ENCODE results near the gene KIAA1217.
"Not testable (repeated sequence)": the region's sequence is repeated elsewhere in the genome, so short reads cannot be mapped to it uniquely, and the experiment has no call there.

The KIAA1217 gene

GRCh38 chr10:24445958-24446357 lies 237.0 kb downstream of the KIAA1217 start:
- not testable (repeated sequence) for DNase-seq

DNA sequence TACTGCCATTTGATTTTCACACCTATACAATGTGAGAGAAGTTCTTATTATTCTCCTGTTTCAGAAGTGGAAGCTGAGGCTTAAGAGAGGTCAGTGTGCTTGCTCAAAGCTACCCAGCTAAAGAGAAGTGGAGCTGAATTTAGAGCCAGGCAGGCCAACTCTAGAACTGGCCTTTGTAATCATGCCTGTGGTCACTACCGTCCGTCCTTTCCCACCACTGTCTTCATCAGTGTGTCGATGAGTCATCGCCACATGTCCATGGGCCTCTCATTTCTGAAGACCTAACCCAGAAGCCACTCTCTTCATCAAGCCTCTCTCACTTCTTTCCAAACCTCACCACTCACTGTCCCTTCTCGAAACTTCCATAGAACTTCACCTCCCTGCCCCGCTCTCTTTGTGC lies 237.8 kb downstream of the KIAA1217 start:
- no peak for DNase-seq

GRCh38 chr10:24448351-24448999 lies 239.5 kb downstream of the KIAA1217 start:
- no peak for DNase-seq

GRCh38 chr10:24449321-24449740 lies 240.4 kb downstream of the KIAA1217 start:
- DNase-seq = peak; percentile 34

DNA sequence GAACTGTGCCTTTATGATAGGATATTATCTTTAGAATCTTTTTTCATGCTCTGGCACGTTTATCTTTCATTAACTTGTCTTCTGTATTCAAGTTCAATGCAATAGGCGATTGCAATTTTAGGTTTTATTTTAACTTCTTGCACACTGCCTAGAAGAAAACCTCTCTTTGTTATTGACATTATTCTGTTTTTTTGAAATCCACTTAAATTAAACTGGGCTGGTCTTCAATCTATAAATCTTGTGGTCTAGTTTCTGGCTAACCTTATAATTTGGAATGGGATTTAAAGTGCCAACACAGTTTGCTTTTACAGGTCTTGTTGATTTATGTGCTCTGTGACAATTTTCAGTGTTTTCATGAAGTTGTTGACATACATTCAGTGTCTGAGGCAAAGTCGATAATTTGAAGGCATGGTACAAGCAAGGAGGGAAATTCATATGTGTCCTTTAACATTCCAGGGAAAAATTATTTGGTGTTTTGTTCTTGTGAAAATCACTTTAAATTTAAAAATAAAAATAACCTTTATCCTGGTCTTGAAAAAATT lies 240.9 kb downstream of the KIAA1217 start:
- DNase-seq = no peak

- DNase-seq = no peak
Observed at GRCh38 chr10:24451325-24451820, 242.4 kb downstream of the KIAA1217 start.

GRCh38 chr10:24452030-24452429 lies 243.1 kb downstream of the KIAA1217 start:
- DNase-seq = no peak

DNA sequence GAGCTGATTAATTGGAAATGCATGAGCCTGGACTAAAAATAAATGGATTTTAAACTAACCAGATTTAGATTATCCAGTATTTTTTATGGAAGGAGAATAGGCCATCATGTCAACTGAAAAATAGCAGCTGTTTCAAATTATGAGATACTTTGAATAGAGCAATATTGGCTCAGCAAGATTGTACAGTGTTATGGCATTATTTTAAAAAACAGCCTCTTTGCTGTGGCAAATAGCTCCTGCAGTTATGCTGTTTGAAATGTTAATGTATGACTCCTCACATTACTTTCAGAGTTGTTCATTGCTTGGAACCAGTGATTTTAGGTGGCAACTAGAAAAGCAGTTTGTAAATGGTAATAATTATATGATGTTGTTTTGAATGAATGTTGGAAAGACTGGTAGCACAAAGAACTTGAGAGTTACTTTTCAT lies 244.5 kb downstream of the KIAA1217 start:
- DNase-seq = no peak

- DNase-seq = no peak
Observed at GRCh38 chr10:24453973-24454372, 245.0 kb downstream of the KIAA1217 start.

DNA sequence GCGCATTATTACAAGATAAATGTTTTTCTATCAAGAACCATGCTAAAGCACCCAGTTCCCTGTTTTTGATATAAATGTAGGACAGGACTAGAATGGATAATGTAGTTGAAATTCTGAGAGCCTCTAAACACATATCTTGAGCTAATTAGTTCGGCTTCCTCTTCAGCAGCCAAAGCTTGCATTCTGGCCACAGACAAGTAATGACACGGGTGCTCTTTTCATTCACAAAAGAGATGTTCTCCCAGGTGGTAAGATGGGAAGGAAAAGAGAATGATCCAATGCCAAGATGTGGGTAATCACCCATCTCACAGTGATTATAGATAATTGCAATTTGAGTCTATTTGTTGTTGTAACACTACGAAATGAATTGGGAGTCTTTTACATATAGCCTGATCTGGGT lies 246.5 kb downstream of the KIAA1217 start:
- DNase-seq = no peak

DNA sequence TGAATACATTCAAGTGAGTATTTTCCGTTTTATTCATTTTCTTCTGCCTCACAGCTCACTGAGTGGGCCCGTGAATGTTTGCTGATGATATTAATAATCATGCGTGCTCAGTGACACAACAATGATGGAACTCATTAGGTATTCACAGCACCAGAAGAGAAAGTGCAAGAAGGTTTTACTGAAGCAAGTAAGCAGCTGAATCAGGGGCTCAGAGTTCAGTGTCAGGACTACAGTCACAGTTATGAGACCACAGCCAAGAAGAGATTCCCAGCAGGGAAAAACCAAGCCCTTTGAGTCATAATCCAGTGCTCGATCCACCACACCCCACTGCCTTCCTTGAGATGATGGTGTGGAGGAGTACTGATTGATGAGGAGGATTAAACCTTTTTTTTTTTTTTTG lies 247.4 kb downstream of the KIAA1217 start:
- no peak for DNase-seq

DNA sequence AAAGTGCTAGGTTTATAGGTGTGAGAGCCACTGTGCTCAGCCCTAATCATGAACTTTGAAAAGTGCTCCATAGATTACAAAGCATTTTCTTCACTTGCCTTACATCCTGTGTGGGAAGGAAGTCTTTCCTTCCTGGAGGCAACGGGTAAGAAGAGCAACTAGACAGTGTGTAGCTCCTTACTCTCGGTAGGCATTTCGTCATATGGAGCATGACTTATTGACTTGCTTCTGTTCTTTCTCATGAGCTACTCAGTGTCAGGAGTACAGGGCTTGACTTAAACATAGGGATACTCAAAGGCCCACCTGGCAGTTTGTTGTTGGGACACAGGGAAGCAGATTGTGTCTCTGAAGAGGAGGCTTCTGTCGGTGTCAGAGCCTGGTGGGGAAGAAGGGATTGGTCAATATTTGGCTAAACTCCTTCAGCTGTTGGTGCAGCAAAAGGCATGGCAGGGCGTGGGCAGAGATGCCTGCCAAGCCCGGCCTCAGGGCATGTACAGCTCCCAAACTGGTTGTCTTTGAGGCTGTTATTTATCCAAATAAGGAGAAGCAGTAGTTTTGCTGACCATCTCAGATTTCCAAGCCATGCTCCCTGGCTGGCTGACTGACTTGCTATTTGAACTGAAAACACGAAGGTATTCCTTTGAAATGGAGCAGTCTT lies 248.9 kb downstream of the KIAA1217 start:
- no peak for DNase-seq

DNA sequence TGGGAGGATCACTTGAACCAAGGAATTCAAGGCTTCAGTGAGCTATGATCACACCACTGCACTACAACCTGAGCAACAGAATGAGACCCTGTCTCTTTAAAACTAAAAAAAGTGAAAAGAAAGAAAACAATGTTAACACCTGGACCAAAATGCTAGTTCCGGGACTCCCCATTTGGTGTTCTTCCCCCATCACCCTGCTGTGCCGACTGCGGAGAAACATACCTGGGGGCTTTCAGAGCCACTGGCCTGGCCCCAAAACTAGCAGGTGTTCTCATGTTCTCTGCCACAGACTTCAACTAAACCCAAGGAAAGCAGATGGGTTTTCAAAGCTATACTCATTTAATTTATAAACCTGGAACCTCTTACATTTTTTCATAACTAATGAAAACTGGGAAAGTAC lies 250.9 kb downstream of the KIAA1217 start:
- no peak for DNase-seq

DNA sequence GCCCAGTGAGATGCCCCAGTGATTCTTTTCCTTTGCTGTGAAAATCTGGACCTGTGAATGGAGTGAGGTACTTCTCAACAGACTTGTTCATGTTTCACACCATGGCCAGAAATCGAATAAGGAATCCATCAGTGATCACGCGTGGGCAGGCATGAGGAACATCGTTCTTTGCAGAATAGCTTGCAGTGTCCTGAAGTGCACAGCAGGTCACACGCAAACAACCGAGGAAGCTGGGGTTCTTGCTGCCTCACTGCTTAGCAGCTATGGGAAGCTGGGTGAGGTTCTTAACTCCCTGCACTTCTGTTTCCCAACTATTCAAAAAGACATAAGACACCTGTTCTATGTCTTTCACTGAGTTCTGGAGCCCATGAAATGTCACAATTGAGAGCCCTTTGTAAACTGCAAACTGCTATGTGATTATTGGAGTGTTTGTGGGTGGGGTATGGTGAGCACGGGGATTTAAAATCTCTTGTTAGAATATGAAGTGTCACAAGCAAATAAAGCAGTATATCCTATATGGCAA lies 253.4 kb downstream of the KIAA1217 start:
- no peak for DNase-seq

- DNase-seq = no peak
Observed at GRCh38 chr10:24462889-24463552, 254.1 kb downstream of the KIAA1217 start.

DNA sequence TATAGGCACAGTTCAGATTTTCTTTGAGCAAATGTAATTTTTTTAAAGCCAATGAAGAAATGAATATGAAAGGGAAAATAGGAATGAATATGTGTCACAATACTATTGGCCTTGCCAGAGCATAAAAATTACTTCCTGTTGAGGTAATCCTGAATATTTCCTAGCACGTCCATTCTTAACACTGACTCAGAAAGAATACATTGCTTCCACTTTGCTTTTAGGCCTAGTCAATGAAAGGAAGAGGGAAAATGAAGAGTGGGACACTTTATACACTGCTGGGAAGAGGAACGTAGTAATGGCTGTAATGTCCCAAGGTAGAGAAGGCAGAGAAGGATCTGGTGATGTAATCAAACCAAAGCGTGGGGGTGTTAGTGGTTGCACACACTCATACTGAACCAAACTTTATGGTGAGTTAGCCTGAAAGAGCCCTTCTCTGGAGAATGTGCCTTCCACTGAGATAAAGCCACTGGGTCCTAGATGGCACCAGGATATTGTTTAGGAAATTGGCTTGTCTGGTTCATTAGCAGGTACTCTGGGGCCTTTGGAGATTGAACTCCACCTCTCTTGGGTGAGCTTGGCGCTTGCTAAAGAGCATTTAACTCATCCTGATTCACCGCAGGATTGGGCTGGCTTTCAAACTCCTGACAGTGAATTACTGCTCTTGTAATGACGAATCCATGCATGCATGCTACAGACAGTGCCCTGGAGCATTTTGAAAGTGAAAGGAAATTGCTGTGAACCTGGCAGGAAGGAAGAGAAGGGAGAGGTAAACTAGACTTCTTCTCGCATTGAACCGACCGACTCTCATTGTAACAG lies 254.9 kb downstream of the KIAA1217 start:
- peak; percentile 54 for DNase-seq

GRCh38 chr10:24465124-24465874 lies 256.4 kb downstream of the KIAA1217 start:
- no peak for DNase-seq

DNA sequence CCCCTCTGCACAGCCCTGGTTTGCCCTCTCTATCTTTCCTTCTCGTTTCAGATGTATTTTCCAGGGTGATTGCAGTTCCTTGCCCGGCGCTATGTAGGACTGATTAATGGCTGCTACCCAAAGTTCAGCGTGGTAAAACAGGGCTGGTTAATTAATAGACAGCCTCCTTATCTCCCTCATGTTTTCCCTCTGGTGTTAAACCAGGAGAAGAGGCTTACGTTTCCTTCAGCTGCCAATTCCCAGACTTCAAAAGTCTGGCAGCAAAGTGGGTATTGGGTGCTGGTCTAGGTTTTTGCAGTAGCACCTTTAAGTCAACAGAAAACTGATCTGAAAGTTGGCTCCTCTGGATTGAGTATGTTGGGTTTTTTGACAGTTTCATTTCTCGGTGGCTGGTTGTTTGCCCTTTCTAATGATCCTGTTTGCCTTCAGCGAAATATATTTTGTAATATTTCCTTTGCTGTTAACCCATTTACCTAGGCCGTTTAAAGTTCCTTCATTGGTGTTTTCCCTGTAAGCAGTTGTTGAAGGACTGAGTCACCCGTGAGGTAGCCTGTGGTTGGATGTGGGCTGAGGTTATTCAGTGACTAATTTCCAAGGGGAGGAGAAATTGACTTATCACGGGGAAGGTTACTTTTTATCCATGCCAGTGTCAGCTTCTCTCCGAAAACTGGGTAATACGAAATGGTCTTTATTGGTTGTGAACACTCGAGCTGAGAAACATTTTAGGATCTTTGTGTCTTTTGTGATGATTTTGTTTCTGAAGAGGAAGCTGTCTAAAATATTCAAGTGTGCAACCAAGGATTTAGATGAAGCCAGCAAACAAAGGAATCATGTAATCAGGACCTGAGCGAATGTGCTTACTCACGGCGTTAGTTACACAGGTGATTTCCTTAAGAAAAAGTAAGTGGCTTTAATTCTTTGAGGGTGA lies 257.2 kb downstream of the KIAA1217 start:
- no peak for DNase-seq

DNA sequence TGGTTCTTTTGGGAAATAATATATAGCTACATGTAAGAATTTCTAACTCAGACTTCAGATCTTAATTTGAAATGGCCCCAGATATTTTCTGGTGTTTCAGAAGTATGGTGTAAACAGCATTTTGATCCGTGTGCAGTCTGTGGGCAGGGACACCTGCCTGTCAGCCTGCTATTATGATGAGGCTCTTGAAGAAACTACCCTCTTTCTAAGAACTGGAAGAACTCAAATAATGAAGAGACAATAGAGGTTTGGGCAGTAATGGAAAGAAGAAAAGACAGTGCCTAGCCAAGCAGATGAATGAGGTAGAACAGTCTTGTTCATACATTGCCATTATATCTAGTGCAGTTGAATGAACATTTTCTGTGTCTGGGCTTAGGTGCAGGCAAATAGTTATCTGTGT lies 258.2 kb downstream of the KIAA1217 start:
- DNase-seq = no peak

GRCh38 chr10:24467605-24468004 lies 258.7 kb downstream of the KIAA1217 start:
- no peak for DNase-seq

Measured in eye (tissue), 1 donor.